Measurements from ENCODE around the gene PALLD. TPM values are rescaled to one million over a fixed set of nuclear protein-coding genes. Genes with fewer than 3 reads are reported as not detected.

Gene PALLD
- total RNA-seq, 1 experiment from 2014 or later: 166 TPM

DNA sequence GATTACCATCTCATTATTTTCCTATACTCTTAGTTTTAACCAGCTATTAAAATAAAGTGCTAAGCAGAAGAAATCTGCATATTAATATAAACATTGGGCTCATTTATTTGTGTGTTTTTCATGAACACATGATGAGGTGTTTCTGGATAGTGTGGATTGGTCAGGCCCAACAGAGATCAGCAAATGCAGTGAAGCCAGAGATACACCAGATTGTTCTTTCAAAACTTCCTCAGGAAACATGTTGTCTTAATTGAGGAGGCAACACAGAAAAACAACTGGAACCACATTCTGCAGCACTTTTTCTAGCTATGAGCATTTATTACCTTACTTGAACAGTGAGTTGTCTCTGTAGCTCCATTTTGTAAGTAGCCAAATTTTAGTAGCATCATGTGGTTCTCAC, 69.9 kb downstream of the PALLD start:
- TF ChIP-seq SP1 (IDR thresholded peaks at IDR 0.05; ENCODE audit: low read depth): no peak
- TF ChIP-seq EZH2 (IDR thresholded peaks at IDR 0.05): no peak
- TF ChIP-seq FOSL1 (IDR thresholded peaks at IDR 0.05; ENCODE audit: low read depth): no peak
- no peak for TF ChIP-seq SRF (IDR thresholded peaks at IDR 0.05; ENCODE audit: low read depth)
- TF ChIP-seq, protein P1, sequence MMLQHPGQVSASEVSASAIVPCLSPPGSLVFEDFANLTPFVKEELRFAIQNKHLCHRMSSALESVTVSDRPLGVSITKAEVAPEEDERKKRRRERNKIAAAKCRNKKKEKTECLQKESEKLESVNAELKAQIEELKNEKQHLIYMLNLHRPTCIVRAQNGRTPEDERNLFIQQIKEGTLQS (IDR thresholded peaks at IDR 0.05): no peak
- TF ChIP-seq TCF7L2 (IDR thresholded peaks at IDR 0.05; ENCODE audit: borderline replicate concordance, extremely low read depth, insufficient read depth, insufficient read length): no peak
- no peak for TF ChIP-seq ELF1 (IDR thresholded peaks at IDR 0.05; ENCODE audit: borderline replicate concordance, low read depth)
- TF ChIP-seq EGR1 (IDR thresholded peaks at IDR 0.05; ENCODE audit: low read depth): no peak
- POLR2A ChIA-PET: no interaction called here
- no peak overlapping the region for H3K4me2 ChIP-seq (ENCODE audit: low read length)
- H3K9ac ChIP-seq (ENCODE audit: low read length): no peak overlapping the region
- H3K36me3 ChIP-seq (ENCODE audit: control insufficient read depth in 1 of 2, insufficient read depth in 2 of 2, low read length in 2 of 2): no peaks in the 10 kb centered on the region; a peak in 1 of 4 replicates
- H2AFZ ChIP-seq (ENCODE audit: low read depth, low read length, poor library complexity, severe bottlenecking): no peak overlapping the region
- H3K9me2 ChIP-seq (ENCODE audit: insufficient read depth): no peaks in the 10 kb centered on the region
- no peak for DNase-seq (ENCODE audit: low read depth, low spot score)
- ATAC-seq: no peak
- peaks cover 70 to 85% of the 10 kb centered on the region in 2 experiments for H3K4me1 ChIP-seq (ENCODE audit: control insufficient read depth in 1 of 2, insufficient read depth in 2 of 2, low read length in 2 of 2)
- peak overlapping the region; percentile 86; the same call in 1 of the 2 replicates for H3K27ac ChIP-seq (ENCODE audit: low read depth, low read length)
- H3K4me3 ChIP-seq (replicated peaks in 1 of 2; ENCODE audit: low read depth in 1 of 2, low read length in 2 of 2): no peak overlapping the region
- CTCF ChIA-PET: no interaction called here
- BruUV-seq (replicated peaks): no TSS peak
- H3K79me2 ChIP-seq (ENCODE audit: insufficient read depth, low read length): peaks cover 24% of the 10 kb centered on the region
- intact Hi-C loops (cut with micrococcal nuclease): no loop called here
- no peaks in the 10 kb centered on the region for H3K9me3 ChIP-seq (ENCODE audit: control insufficient read depth in 1 of 2, insufficient read depth in 1 of 2, low read depth in 1 of 2, low read length in 2 of 2)
- H3K27me3 ChIP-seq (ENCODE audit: insufficient read depth, low read length): no peaks in the 10 kb centered on the region
- H4K20me1 ChIP-seq (ENCODE audit: insufficient read depth): no peaks in the 10 kb centered on the region
- RAD21 ChIA-PET (ENCODE audit: low non-redundant PET in 1 of 2, low total read pairs in 2 of 2, uncharacterized antibody in 2 of 2, unreplicated experiment in 2 of 2): interaction anchor here in 1 of 2 experiments (0.7 kb wide), 1 partner anchor 66 kb away, joined by 3 read pairs; no protein-coding TSS in a partner anchor

DNA sequence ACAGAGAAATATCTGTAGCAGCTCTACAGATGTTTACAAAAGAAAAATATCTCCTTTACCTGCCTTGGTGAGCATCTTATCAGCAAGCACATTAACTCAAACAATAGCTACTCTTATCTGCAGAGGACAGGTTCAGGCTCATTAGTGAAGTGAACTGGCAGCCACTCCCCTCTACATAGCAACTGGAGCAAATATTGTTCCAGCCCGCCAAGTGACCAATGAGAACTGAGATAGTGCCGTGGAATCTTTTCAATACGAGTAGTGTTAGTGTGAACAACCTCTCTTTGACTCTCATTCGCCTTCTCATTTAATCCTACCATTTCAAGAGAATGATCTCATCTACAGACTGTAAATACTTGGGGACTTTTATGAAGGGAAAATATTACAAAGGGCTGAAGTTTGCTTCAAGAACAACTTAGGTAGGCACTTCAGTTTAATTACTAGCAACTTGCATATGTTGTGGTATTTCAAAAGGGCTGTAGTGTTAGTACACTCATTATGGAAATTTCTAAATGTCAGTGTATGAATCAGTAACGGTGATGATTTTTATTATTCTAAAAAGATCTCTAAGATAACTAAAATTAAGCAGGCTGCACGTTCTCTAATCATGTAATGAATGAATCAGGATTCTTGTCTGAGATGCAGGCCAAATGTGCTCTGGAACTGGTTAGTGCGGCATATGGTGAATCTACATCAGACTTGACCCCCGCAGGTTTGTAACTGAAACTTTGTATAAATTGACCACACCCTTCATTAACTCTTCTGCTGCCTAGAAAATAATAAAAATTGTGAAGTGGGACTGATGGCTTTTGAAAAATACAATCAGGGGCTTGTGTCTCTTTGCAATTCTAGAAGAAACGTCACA, 72.4 kb downstream of the PALLD start:
- Histone ChIP-seq H2AFZ (ENCODE audit: low read depth, low read length, poor library complexity, severe bottlenecking) (no peak overlapping the region), H3K4me2 (ENCODE audit: low read length) (peak overlapping the region; percentile 83), H3K4me1 (ENCODE audit: control insufficient read depth in 1 of 2, insufficient read depth in 2 of 2, low read length in 2 of 2) (peaks cover 71 to 85% of the 10 kb centered on the region in 2 experiments), H3K36me3 (ENCODE audit: control insufficient read depth in 1 of 2, insufficient read depth in 2 of 2, low read length in 2 of 2) (no peaks in the 10 kb centered on the region; a peak in 1 of 4 replicates), H4K20me1 (ENCODE audit: insufficient read depth) (no peaks in the 10 kb centered on the region), H3K27ac (ENCODE audit: low read depth, low read length) (peak overlapping the region; percentile 97), H3K4me3 (replicated peaks in 1 of 2; ENCODE audit: low read depth in 1 of 2, low read length in 2 of 2) (peak overlapping the region; percentile 52 to 61), H3K9me2 (ENCODE audit: insufficient read depth) (no peaks in the 10 kb centered on the region), H3K9me3 (ENCODE audit: control insufficient read depth in 1 of 2, insufficient read depth in 1 of 2, low read depth in 1 of 2, low read length in 2 of 2) (no peaks in the 10 kb centered on the region), H3K79me2 (ENCODE audit: insufficient read depth, low read length) (peaks cover 34% of the 10 kb centered on the region), H3K27me3 (ENCODE audit: insufficient read depth, low read length) (no peaks in the 10 kb centered on the region), H3K9ac (ENCODE audit: low read length) (peak overlapping the region; percentile 72)
- peak; percentile 67; the same call in 1 of the 2 replicates for TF ChIP-seq SIN3A (IDR thresholded peaks at IDR 0.05; ENCODE audit: low read depth)
- TF ChIP-seq CEBPB (IDR thresholded peaks at IDR 0.05; ENCODE audit: low read depth): peak; percentile 49; the same call in 1 of the 2 replicates
- TF ChIP-seq FOSL1 (IDR thresholded peaks at IDR 0.05; ENCODE audit: low read depth): peak; percentile 16; the same call in 1 of the 2 replicates
- peak; percentile 35 for TF ChIP-seq POLR2A (IDR thresholded peaks at IDR 0.05; ENCODE audit: borderline replicate concordance, extremely low read depth, insufficient read depth, insufficient read length)
- TF ChIP-seq ZFX (IDR thresholded peaks at IDR 0.05): no peak
- TF ChIP-seq JUND (IDR thresholded peaks at IDR 0.05): peak; percentile 41; the same call in 1 of the 2 replicates
- peak; percentile 87 for TF ChIP-seq CBX3 (IDR thresholded peaks at IDR 0.05; ENCODE audit: low read depth)
- TF ChIP-seq, protein P2, sequence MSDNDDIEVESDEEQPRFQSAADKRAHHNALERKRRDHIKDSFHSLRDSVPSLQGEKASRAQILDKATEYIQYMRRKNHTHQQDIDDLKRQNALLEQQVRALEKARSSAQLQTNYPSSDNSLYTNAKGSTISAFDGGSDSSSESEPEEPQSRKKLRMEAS (IDR thresholded peaks at IDR 0.05): peak; percentile 26; the same call in 1 of the 2 replicates
- TF ChIP-seq EGR1 (IDR thresholded peaks at IDR 0.05; ENCODE audit: low read depth): no peak
- TF ChIP-seq SP1 (IDR thresholded peaks at IDR 0.05; ENCODE audit: low read depth): peak; percentile 71
- no peak for TF ChIP-seq ELF1 (IDR thresholded peaks at IDR 0.05; ENCODE audit: borderline replicate concordance, low read depth)
- peak; percentile 18 for TF ChIP-seq YY1 (IDR thresholded peaks at IDR 0.05; ENCODE audit: extremely low read depth, insufficient replicate concordance, low read depth, low read length)
- TF ChIP-seq TCF7L2 (IDR thresholded peaks at IDR 0.05; ENCODE audit: borderline replicate concordance, extremely low read depth, insufficient read depth, insufficient read length): no peak
- peak; percentile 84 for TF ChIP-seq POLR2AphosphoS5 (IDR thresholded peaks at IDR 0.05; ENCODE audit: low read depth, low read length)
- peak; percentile 41; the same call in 1 of the 2 replicates for TF ChIP-seq SRF (IDR thresholded peaks at IDR 0.05; ENCODE audit: low read depth)
- BruUV-seq (replicated peaks): TSS peak; percentile 72
- ATAC-seq (peak; percentile 91), DNase-seq (ENCODE audit: low read depth, low spot score) (peak; percentile 95)
- RAD21 ChIA-PET (ENCODE audit: low non-redundant PET in 1 of 2, low total read pairs in 2 of 2, uncharacterized antibody in 2 of 2, unreplicated experiment in 2 of 2): no interaction called here
- CTCF ChIA-PET: no interaction called here
- POLR2A ChIA-PET: interaction anchor here (0.7 to 1.0 kb wide), 4 partner anchors 9 to 82 kb away, joined by 3 to 4 read pairs (median 3); no protein-coding TSS in a partner anchor
- intact Hi-C loops (cut with micrococcal nuclease): no loop called here
